CD8-positive, alpha-beta memory T cell (primary cell): ENCODE results near the gene NWD2. TPM values are rescaled to one million over a fixed set of nuclear protein-coding genes. Genes with fewer than 3 reads are reported as not detected.
"Not testable (repeated sequence)": the region's sequence is repeated elsewhere in the genome, so short reads cannot be mapped to it uniquely, and the experiment has no call there.

ENCODE experiments used
- CTCF ChIA-PET: fragments of 350-600 bp; sonication (Branson Sonifier 250); formaldehyde crosslinking; loops from one replicate; lab custom pipeline; 2021; ENCODE audit warnings: antibody characterized with exemption; lab: Charles Lee
- POLR2A ChIA-PET: fragments of 350-600 bp; sonication (Branson Sonifier 250); formaldehyde crosslinking; loops from one replicate; lab custom pipeline; 2021; ENCODE audit warnings: antibody characterized with exemption; lab: Charles Lee
- DNase-seq, 5 donors: peaks; one replicate each; pipeline versions ENCODE4 v3.0.0 to v3.0.0-alpha.2; 2020 to 2022; ENCODE audit warnings: mixed read lengths in 1 of 5
- H3K27ac ChIP-seq: one replicate; pipeline ENCODE4 v1.7.0; 2013; ENCODE audit warnings: low read depth, mild to moderate bottlenecking, low read length, moderate library complexity
- H3K27me3 ChIP-seq: 2 replicates; pipeline ENCODE4 v1.7.0; 2013; ENCODE audit warnings: low read length, mild to moderate bottlenecking; ENCODE audit not compliant: insufficient read depth, poor library complexity, severe bottlenecking
- H3K36me3 ChIP-seq: 2 replicates; pipeline ENCODE4 v1.7.0; 2013; ENCODE audit warnings: mild to moderate bottlenecking, low read length, moderate library complexity; ENCODE audit not compliant: insufficient read depth
- H3K4me1 ChIP-seq: 2 replicates; pipeline ENCODE4 v1.7.0; 2013; ENCODE audit warnings: mild to moderate bottlenecking, low read length, moderate library complexity; ENCODE audit not compliant: insufficient read depth
- H3K4me3 ChIP-seq: 2 replicates; pipeline ENCODE4 v1.7.0; 2013; ENCODE audit warnings: mild to moderate bottlenecking, low read length
- H3K9me3 ChIP-seq: 2 replicates; pipeline ENCODE4 v1.7.0; 2013; ENCODE audit warnings: mild to moderate bottlenecking, low read length
- H3K27ac Mint-ChIP-seq, 8 donors: one replicate each; pipeline ENCODE4 v1.8.0; 2020 to 2021; ENCODE audit warnings: mixed read lengths in 8 of 8, mild to moderate bottlenecking in 6 of 8, inconsistent platforms in 3 of 8, moderate library complexity in 3 of 8
- H3K27me3 Mint-ChIP-seq, 2 donors: one replicate each; pipeline ENCODE4 v1.8.0; 2020 to 2021; ENCODE audit warnings: mixed read lengths in 2 of 2, mild to moderate bottlenecking in 1 of 2, moderate library complexity in 1 of 2
- H3K36me3 Mint-ChIP-seq, 3 donors: one replicate each; pipeline ENCODE4 v1.8.0; 2020 to 2021; ENCODE audit warnings: mixed read lengths in 3 of 3, inconsistent platforms in 1 of 3, mild to moderate bottlenecking in 1 of 3
- H3K4me1 Mint-ChIP-seq, 3 donors: one replicate each; pipeline ENCODE4 v1.8.0; 2020 to 2021; ENCODE audit warnings: mixed read lengths in 3 of 3, inconsistent platforms in 1 of 3, mild to moderate bottlenecking in 1 of 3
- H3K4me3 Mint-ChIP-seq, 7 donors: one replicate each; pipeline ENCODE4 v1.8.0; 2020 to 2021; ENCODE audit warnings: mixed read lengths in 7 of 7, mild to moderate bottlenecking in 6 of 7, moderate library complexity in 4 of 7, inconsistent platforms in 2 of 7
- H3K9me3 Mint-ChIP-seq, 5 donors: one replicate each; pipeline ENCODE4 v1.8.0; 2020 to 2022; ENCODE audit warnings: mixed read lengths in 5 of 5, mild to moderate bottlenecking in 3 of 5, moderate library complexity in 2 of 5, inconsistent platforms in 1 of 5
- polyA plus RNA-seq: library from polyadenylated mRNA; unstranded; fragments of 300-500 nt; fragmentation: Illumina TruSeq; gene quantifications from one replicate; pipeline ENCODE4 v1.2.3, GENCODE V29; 2021
- total RNA-seq, 2 experiments: library from RNA; stranded (reverse); gene quantifications; one replicate each; pipeline ENCODE4 v1.2.3, GENCODE V29; 2021

NWD2 gene
- not detected for total RNA-seq
- polyA plus RNA-seq = not detected

GRCh38 chr4:37244583-37245390, at the start of gene NWD2:
Gene NWD2, plus strand, starts transcription at chr4:37244743. Its CDS starts 325 bp downstream, at chr4:37245068.
- Histone ChIP-seq H3K9me3 (no peaks in the 10 kb centered on the region), H3K4me1 (no peaks in the 10 kb centered on the region), H3K27ac (no peak within 1 kb of the TSS), H3K4me3 (no peak within 1 kb of the TSS), H3K36me3 (no peaks in the 10 kb centered on the region), H3K27me3 (peaks cover 4% of the 10 kb centered on the region)
- Mint-ChIP-seq H3K4me3 (no peak within 1 kb of the TSS), H3K9me3 (peaks cover 0 to 2% (median 0%) of the 10 kb centered on the region in 5 donors), H3K4me1 (peaks cover 0 to 1% (median 0%) of the 10 kb centered on the region in 3 donors), H3K36me3 (no peaks in the 10 kb centered on the region), H3K27ac (no peak within 1 kb of the TSS), H3K27me3 (peaks cover 40 to 49% of the 10 kb centered on the region in 2 donors)
- POLR2A ChIA-PET = no interaction called here
- no peak for DNase-seq
- CTCF ChIA-PET = no interaction called here

- DNase-seq = no peak
- no peaks in the 10 kb centered on the region for H3K27me3 ChIP-seq
- CTCF ChIA-PET = no interaction called here
Measured at GRCh38 chr4:37197899-37198298, 46.6 kb upstream of the NWD2 start.

GRCh38 chr4:37204740-37205139, 39.8 kb upstream of the NWD2 start:
- DNase-seq, H3K4me3 ChIP-seq, CTCF ChIA-PET, H3K27me3 Mint-ChIP-seq, H3K4me1 ChIP-seq, H3K36me3 Mint-ChIP-seq, H3K27ac Mint-ChIP-seq, H3K4me3 Mint-ChIP-seq, H3K27ac ChIP-seq, H3K9me3 ChIP-seq, H3K27me3 ChIP-seq, POLR2A ChIA-PET, H3K4me1 Mint-ChIP-seq, H3K36me3 ChIP-seq: not testable (repeated sequence)
- H3K9me3 Mint-ChIP-seq = peaks cover 3 to 17% (median 12%) of the 10 kb centered on the region in 5 donors

More at GRCh38 chr4:37197899-37198298, 46.6 kb upstream of the NWD2 start:
- Histone ChIP-seq H3K27ac (no peak overlapping the region), H3K9me3 (no peaks in the 10 kb centered on the region), H3K4me3 (no peak overlapping the region), H3K4me1 (no peaks in the 10 kb centered on the region), H3K36me3 (no peaks in the 10 kb centered on the region)
- Mint-ChIP-seq H3K27me3 (no peaks in the 10 kb centered on the region), H3K27ac (no peak overlapping the region), H3K9me3 (peaks cover 0 to 6% (median 1%) of the 10 kb centered on the region in 5 donors), H3K36me3 (no peaks in the 10 kb centered on the region), H3K4me1 (no peaks in the 10 kb centered on the region), H3K4me3 (no peak overlapping the region)
- POLR2A ChIA-PET = no interaction called here

GRCh38 chr4:37216209-37216608, 28.3 kb upstream of the NWD2 start:
- Mint-ChIP-seq H3K36me3 (no peaks in the 10 kb centered on the region), H3K4me1 (no peaks in the 10 kb centered on the region), H3K9me3 (no peaks in the 10 kb centered on the region), H3K4me3 (no peak overlapping the region), H3K27me3 (no peaks in the 10 kb centered on the region), H3K27ac (no peak overlapping the region)
- Histone ChIP-seq H3K36me3 (no peaks in the 10 kb centered on the region), H3K4me3 (no peak overlapping the region), H3K27ac (no peak overlapping the region), H3K27me3 (no peaks in the 10 kb centered on the region), H3K4me1 (no peaks in the 10 kb centered on the region), H3K9me3 (no peaks in the 10 kb centered on the region)
- CTCF ChIA-PET = interaction anchor here (1.1 kb wide), 1 partner anchor 14 kb away, joined by 3 read pairs; no protein-coding TSS in a partner anchor
- POLR2A ChIA-PET = no interaction called here
- DNase-seq = no peak

GRCh38 chr4:37219242-37219641, 25.3 kb upstream of the NWD2 start:
- no peak overlapping the region for H3K27ac Mint-ChIP-seq
- CTCF ChIA-PET = no interaction called here
- no peaks in the 10 kb centered on the region for H3K27me3 Mint-ChIP-seq
- Histone ChIP-seq H3K4me1 (no peaks in the 10 kb centered on the region), H3K4me3 (no peak overlapping the region), H3K9me3 (no peaks in the 10 kb centered on the region), H3K27ac (no peak overlapping the region), H3K36me3 (no peaks in the 10 kb centered on the region), H3K27me3 (no peaks in the 10 kb centered on the region)
- POLR2A ChIA-PET = no interaction called here
- H3K9me3 Mint-ChIP-seq = no peaks in the 10 kb centered on the region
- no peaks in the 10 kb centered on the region for H3K4me1 Mint-ChIP-seq
- H3K36me3 Mint-ChIP-seq = no peaks in the 10 kb centered on the region
- no peak for DNase-seq
- H3K4me3 Mint-ChIP-seq = no peak overlapping the region

- Histone ChIP-seq H3K4me3 (no peak overlapping the region), H3K4me1 (no peaks in the 10 kb centered on the region), H3K9me3 (no peaks in the 10 kb centered on the region), H3K27me3 (no peaks in the 10 kb centered on the region), H3K36me3 (no peaks in the 10 kb centered on the region), H3K27ac (no peak overlapping the region)
- H3K4me1 Mint-ChIP-seq = no peaks in the 10 kb centered on the region
- CTCF ChIA-PET = no interaction called here
- no peaks in the 10 kb centered on the region for H3K36me3 Mint-ChIP-seq
- H3K4me3 Mint-ChIP-seq = no peak overlapping the region
- H3K27me3 Mint-ChIP-seq = no peaks in the 10 kb centered on the region
- no peak for DNase-seq
- H3K27ac Mint-ChIP-seq = no peak overlapping the region
- POLR2A ChIA-PET = no interaction called here
- peaks cover 0 to 2% (median 0%) of the 10 kb centered on the region in 5 donors for H3K9me3 Mint-ChIP-seq
Measured at GRCh38 chr4:37219990-37220389, 24.6 kb upstream of the NWD2 start.

- Histone ChIP-seq H3K4me1 (no peaks in the 10 kb centered on the region), H3K36me3 (no peaks in the 10 kb centered on the region), H3K27me3 (no peaks in the 10 kb centered on the region), H3K9me3 (no peaks in the 10 kb centered on the region), H3K27ac (no peak overlapping the region), H3K4me3 (no peak overlapping the region)
- Mint-ChIP-seq H3K4me3 (no peak overlapping the region), H3K27me3 (no peaks in the 10 kb centered on the region), H3K27ac (no peak overlapping the region), H3K36me3 (no peaks in the 10 kb centered on the region), H3K4me1 (no peaks in the 10 kb centered on the region), H3K9me3 (peaks cover 0 to 3% (median 0%) of the 10 kb centered on the region in 5 donors)
- ChIA-PET CTCF (no interaction called here), POLR2A (no interaction called here)
- DNase-seq = no peak
Measured at GRCh38 chr4:37220685-37221084, 23.9 kb upstream of the NWD2 start.

- Histone ChIP-seq H3K27me3 (no peaks in the 10 kb centered on the region), H3K4me3 (no peak overlapping the region), H3K4me1 (no peaks in the 10 kb centered on the region), H3K27ac (no peak overlapping the region), H3K36me3 (no peaks in the 10 kb centered on the region), H3K9me3 (no peaks in the 10 kb centered on the region)
- DNase-seq = no peak
- Mint-ChIP-seq H3K9me3 (peaks cover 0 to 6% (median 0%) of the 10 kb centered on the region in 5 donors), H3K27me3 (peaks cover 1 to 3% of the 10 kb centered on the region in 2 donors), H3K27ac (no peak overlapping the region), H3K36me3 (no peaks in the 10 kb centered on the region), H3K4me3 (no peak overlapping the region), H3K4me1 (no peaks in the 10 kb centered on the region)
- POLR2A ChIA-PET = no interaction called here
- CTCF ChIA-PET = no interaction called here
Measured at GRCh38 chr4:37223732-37224131, 20.8 kb upstream of the NWD2 start.
